GM21447 (cell line): ENCODE measurements around the gene SYT1.

Experiments
- ATAC-seq: cut with Tn5 transposase; IDR thresholded peaks from one replicate; pipeline ENCODE4 v1.9.1; 2021; ENCODE audit not compliant: unreplicated experiment

Gene SYT1

DNA sequence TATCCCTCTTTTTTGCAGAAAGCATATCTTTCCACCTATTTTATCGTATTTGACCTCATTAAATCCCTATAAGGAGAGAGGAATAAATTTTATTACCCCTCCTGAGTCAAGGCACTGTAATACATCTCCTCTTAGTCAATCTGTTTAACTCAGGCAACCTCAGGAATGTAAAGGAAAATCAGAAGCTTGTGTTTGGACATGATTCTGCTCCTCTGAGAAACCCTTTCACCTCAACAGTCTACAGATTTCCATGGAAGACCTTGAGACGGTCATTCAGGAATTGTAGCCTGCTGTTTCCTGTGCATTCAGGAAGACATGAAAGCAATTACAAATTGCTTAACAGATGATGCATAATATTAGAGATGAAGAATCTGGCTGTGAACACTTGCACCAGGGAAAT, 465.4 kb downstream of the SYT1 start:
- ATAC-seq, result no peak

DNA sequence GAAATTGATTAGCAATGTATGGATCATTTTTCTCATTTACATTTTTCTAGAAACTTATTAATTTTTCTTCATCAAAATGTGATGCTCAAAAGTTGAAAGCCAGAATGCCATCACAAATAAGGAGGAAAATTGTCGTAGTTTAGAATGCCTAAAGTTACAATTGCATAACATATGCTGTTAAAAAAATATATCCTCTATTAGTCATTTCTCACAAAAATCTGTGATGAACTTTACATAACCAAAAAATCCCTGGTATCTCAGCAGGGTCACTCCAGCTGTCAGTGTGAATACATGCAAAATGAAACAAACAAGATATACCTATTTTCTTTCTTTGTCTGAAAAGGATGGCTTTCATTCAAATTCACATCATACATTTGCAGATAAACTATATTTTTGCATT, 467.3 kb downstream of the SYT1 start:
- no peak for ATAC-seq

DNA sequence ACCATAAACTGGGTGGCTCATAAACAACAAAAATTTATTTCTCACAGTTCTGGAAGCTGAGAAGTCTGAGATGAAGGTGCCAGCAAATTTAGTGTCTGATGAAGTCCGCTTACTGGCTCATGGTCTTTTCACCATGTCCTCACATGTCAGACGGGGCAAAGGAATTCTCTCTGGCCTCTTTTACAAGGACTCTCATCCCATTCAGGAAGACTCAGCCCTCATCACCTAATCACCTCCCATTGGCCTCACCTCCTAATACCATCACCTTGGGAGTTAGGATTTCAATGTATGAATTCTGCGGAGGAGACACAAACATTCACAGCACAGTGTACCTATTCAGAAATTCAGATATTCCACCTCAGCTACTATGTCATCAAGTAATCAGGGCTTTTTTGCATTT, 468.6 kb downstream of the SYT1 start:
- ATAC-seq, result no peak

- ATAC-seq, result no peak
These were observed 473.2 kb downstream of the SYT1 start for GRCh38 chr12:79337662-79338290.

- ATAC-seq, result peak; percentile 89
These were observed 480.6 kb downstream of the SYT1 start for GRCh38 chr12:79344855-79345847.

GRCh38 chr12:79347866-79348265, 483.3 kb downstream of the SYT1 start:
- no peak for ATAC-seq

DNA sequence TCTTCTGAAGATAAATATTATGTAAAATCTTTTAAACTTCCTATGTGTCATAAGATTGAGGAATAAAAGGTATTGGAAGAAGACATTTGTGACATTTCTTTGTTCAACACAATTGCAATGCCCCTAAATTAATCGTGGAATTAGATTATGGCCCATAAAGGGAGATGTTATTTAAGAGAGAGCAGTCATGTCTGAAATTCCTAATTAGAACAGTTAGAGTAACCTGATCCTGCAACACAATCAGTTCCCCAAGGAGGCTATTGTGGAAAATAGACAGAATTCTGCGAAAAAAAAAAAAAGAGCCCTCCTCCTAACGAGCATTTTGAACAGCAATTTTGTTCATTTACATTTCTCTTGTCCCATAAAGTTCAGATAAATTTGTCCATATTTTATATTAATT, 486.7 kb downstream of the SYT1 start:
- ATAC-seq, result no peak

DNA sequence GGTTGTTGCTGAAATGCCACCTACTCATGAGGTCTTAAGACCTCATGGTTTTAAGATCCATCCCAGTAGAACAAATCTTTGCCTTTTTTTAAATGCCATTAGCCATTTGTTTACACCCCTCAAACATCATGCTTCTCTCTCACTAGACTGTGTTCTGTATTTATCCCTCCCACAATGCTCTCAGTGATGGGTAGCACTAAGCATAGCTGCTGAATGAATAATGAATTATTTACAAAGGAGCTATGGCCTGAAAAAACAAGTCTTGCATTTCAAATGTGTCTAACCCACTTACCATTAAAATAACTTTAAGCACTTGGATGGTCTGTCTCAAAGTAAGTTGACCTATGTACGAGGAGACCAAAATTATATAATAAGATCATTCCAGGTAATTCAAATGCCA, 491.6 kb downstream of the SYT1 start:
- ATAC-seq, result no peak

DNA sequence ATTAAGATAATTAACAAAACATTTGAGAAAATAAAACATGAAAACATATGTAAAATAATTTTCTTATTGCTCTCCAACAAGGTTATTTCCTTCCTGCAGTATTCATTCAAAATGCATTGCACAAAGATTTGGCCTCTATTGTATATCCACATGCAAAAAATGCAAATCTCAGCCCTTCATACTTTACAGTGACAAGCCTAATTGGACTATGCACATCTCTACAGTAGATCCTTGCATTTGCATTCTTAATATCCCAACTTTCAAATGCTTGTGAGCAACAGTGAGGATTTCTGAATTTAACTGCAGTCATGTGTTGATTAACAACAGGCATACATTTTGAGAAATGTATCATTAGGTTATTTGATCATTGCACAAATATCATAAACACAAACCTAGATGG, 492.5 kb downstream of the SYT1 start:
- ATAC-seq, result no peak

DNA sequence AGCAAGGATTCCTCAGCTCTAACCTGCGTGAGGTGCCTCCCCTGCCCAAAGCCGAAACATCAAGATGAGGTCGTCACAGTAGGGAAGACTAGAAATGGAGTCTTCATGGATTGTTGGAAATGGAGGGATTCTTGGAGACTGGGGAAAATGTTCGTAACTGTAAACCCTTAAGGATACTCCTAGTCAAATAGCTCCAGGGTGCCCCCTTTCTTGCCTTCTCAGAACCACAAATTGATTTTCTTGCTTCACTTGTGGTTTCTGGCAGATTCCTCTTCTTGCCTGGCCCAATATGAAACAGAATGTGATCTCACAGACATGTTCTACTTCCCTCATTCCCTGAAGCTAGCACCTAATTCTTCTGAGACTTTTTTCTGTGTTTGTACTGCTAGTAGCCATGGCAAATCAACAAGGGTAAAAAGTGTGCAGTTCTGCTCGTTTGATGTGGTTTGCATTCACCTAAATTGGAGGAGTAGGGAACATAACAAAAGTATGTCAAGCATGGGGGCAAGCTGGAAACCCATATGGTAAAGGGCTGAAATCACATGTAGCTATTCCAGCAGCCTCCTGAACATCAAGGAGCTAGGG, 494.2 kb downstream of the SYT1 start:
- no peak for ATAC-seq

- no peak for ATAC-seq
These were observed 495.7 kb downstream of the SYT1 start for GRCh38 chr12:79360286-79360685.

GRCh38 chr12:79360936-79361335, 496.4 kb downstream of the SYT1 start:
- ATAC-seq, result no peak

DNA sequence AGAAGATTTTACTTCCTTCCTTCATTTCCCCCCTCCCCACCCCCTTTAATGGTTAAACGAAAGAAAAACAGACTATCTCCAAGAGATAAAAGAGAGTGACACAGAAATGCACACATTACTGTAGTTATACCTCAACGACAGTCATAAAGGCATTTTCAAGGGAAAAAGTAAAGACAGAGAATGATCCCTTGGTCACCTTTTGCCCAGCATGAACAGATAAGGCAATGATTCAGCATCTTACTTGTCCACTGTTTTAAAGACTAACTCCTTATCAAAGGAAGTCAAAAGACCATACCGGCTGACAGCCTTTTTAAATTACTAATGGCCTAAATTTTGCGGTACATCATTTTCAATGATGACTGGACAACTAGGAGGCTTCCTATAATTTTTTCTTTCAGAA, 499.6 kb downstream of the SYT1 start:
- ATAC-seq, result no peak

DNA sequence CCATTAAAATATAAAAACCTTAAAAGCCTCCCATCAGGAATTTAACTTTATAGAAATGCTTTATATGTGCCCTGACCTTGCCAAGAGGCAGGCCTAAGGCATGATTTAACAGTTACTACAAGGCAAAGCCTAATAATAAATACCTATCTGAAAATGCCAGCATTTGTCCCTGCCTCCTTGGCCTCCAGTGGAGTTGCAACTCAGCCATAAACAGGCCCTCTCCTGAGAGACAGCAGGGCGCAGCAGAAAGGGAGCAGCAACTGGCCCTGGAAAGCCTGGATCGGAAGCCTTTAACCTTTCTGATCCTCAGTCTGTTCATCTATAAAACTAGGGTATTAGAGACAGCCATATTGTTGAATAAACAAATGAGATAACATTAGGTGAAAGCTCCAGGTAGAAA, 501.8 kb downstream of the SYT1 start:
- ATAC-seq, result no peak

GRCh38 chr12:79367032-79367589, 502.5 kb downstream of the SYT1 start:
- no peak for ATAC-seq

DNA sequence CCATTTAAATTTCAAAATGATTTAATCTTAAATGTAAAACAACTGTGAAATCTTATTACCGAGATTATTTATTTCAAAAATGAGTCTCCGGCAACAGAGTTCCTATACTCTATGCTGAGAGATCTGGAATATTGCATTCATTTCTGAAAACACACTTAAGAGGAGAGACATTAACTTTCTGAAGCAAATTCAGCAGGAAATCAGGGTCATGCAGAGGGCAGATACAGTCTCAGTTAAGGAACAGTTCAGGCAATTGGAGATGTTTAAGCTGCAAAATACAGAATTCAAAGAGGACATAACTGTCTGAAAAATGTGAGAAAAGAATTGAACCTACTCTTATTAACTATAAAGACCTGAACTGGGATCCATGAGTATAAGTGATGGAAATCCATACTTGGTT, 505.4 kb downstream of the SYT1 start:
- ATAC-seq, result no peak

DNA sequence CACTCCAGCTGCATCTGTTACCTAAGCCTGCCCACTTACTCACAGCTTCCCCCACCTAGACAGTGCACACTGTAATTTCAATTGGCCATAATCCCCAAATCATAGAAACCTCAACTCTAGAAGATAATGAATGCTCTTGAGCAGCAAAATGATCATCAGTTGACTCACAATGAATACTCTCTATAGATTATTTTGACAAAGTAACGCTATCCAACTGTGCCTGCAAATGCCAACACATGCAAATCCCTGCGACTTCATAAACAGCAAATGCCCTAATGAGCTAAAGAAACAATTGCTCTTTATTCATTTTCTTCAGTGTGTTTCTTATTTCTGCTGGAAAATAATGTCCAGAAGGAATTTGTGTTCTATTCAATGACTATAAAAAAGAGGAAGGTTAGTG, 506.7 kb downstream of the SYT1 start:
- ATAC-seq, result no peak

GRCh38 chr12:79373896-79374499, 509.4 kb downstream of the SYT1 start:
- peak; percentile 85 for ATAC-seq

DNA sequence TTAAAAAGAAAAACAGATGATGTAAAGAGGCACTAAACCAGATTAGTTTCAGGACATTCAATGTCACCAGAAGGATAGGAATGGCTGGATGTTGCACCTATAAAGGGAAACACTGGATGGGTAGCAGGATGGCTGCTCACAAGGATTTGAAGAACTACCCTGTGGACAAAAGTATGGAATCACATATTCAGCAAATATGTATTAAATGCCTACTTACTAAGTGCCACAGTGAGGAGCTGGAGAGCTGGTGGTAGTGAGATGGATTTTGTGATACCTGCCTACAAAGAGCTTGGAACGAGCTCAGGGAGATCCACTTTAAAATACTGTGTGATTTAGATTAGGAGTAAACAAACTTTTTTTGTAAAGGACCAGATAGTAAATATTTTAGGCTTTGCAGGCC, 510.0 kb downstream of the SYT1 start:
- no peak for ATAC-seq

DNA sequence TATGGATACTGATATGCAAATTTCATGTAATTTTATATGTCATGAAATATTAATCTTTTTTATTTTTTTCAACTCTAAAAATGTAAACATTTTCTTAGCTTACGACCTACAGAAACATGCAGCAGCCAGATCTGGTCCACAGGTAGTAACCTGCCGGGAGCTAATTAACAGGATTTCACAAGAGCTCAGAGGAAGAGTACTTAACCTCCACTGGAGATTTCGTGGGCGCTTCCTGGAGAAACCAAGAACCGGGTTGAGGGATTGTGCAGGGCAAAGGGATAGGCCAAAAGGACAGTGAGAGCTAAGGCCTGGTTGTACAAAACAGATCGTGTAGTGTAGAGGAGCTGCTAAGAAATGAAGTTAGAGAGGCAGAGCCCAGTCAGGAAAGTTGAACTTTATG, 510.5 kb downstream of the SYT1 start:
- no peak for ATAC-seq

- ATAC-seq, result no peak
These were observed 513.9 kb downstream of the SYT1 start for GRCh38 chr12:79378496-79378895.
